T-helper 22 cell (primary cell): Measurements from ENCODE around the gene BPTF.
"Not testable (repeated sequence)": the region's sequence is repeated elsewhere in the genome, so short reads cannot be mapped to it uniquely, and the experiment has no call there.

Experiments
- DNase-seq: peaks from one replicate; pipeline ENCODE4 v3.0.0-alpha.2; 2020; ENCODE audit warnings: low read depth

BPTF gene

DNA sequence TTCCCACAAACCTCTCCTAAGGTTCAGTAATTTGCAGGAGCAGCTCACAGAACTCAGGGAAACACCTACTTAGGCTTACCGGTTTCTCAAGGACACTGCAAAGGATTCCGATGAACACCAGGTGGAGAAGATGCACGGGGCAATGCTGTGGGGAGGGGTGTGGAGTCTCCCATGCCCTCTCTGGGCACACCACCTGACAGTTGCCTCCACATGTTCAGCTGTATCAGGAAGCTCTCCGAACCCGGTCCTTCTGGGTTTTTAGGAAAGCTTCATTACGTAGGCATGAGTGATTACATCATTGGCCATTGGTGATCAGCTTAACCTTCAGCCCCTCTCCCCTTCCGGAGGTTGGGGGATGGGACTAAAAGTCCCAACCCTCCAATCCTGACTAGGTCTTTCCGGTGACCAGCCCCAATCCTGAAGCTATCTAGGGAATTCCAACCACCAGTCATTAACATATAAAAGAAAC lies 149.3 kb downstream of the BPTF start:
- no peak for DNase-seq

DNA sequence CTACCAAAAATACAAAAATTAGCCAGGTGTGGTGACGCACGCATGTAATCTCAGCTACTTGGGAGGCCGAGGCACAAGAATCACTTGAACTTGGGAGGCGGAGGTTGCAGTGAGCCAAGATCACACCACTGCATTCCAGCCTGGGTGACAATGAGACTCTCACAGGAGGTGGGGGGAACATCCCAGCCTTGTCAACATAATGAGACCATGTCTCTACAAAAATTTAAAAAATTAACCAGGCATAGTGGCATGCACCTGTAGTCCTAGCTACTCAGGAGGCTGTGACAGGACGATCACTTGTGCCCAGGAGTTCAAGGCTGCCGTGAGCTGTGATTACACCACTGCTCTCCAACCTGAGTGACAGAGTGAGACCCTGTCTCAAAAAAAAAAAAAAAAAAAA lies 151.0 kb downstream of the BPTF start:
- not testable (repeated sequence) for DNase-seq

DNA sequence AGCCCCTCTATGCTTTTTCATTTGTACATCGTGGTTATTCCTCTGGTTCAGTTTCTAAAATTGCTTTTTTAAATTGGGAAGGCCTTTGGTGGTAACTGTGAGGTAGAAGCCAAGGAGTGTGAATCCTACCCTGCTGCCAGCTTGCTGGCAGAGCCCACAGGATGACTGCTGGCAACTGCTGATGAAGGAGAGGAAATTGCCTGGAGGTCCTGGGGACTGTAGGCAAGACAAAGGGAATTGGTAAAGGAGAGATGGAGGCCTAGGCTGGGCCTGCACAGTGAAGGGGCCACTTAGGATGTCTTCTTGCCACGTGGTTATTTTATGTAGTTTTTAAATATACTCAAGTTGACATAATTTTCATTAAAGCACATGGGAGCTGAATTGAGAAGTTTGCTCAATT lies 155.2 kb downstream of the BPTF start:
- DNase-seq, result no peak

- not testable (repeated sequence) for DNase-seq
Measured at GRCh38 chr17:67980883-67981282, 155.6 kb downstream of the BPTF start.

DNA sequence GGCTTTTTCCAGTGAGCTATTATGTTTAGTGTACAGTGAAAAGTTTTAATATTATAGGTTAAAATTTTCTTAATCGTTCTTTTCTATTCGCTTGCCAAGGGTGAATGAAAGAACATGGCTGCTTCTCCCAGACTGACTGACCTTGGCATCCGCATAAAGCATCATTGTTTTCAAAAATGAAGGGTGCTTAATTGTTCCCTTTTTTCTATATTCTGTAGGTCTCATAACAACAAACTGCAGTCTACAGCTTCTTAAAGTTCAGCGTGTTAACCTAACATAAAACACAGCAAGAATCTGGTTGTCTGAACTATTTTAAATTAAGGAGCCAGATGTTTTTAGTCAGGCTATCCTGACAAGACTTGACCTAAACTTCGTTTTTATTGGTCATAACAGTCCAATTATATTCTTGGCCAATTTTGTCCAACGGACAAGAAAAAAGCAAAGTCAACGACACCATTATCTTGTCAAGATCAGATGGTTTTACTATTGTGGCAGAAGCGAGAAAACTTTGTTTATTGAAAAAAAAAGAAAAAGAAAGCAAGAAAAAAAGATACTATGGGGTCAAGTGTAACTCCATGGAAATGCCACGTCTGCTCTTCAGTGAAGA lies 156.8 kb downstream of the BPTF start:
- DNase-seq, result no peak

DNA sequence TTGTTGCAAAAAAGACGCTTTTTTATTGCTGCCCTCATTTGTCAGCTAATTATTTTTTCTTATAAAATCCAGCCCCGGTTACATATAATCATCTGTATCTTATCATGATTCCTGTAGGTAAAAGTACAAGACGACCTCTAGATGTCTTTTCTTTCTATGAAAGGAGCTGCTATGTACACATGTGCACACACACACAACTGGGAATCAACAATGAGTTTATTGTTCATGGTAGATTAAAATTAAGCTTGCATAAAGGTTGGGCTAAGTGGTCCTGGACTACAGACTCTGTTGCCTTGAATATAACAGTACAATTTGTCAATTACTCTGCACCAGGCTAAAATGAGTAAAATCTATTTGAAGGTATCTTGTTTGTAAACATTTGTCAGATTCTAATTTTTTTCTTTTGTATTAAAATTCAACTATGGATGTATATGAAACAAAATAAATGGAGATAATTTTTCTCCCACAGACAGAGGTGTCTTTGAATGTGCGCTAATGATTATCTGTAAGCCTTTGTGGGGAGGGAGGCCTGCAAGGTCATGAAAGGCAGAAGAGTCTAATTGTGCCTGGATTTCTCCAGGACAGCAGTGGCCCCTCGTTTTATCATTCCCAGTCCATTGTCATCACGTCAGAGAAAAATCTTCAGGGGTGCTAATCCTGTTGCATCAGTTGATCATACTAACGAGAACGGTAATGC lies 157.5 kb downstream of the BPTF start:
- DNase-seq, result no peak

DNA sequence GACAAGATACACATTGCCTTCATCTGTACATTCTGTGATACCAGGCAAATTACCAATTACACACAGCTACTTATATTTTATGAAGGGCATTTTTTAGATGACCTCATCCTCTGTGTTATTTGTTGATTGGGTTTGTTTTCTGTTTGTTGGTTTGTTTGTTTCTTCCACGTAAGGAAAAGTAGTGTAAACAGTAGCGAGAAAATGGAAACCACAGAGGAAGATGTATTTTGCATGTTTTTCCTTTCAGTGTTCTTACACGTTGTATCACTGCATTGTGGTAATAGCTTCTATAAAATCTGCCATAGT lies 158.0 kb downstream of the BPTF start:
- DNase-seq, result no peak

DNA sequence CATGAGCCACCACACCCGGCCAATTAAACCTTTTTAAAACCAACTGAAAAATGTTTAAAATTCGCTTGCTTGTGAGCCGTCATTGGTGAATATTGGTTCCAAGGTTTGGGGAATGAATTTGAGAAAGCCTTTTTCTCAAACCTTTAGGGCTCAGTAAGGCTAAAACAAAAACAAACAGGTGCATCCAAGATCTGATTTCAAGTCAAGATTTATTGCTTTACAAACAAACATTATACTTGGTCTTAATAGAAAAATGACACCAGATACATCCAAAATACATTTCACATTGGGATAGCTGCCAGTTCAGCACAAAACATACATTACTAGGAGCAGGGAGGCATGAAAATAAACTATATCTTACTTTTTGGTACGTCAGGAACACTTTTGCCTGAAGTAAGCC lies 165.6 kb downstream of the BPTF start:
- DNase-seq, result no peak

- no peak for DNase-seq
Measured at GRCh38 chr17:67992548-67993152, 167.3 kb downstream of the BPTF start.

GRCh38 chr17:67993153-67993997 lies 168.1 kb downstream of the BPTF start:
- DNase-seq, result peak; percentile 36

DNA sequence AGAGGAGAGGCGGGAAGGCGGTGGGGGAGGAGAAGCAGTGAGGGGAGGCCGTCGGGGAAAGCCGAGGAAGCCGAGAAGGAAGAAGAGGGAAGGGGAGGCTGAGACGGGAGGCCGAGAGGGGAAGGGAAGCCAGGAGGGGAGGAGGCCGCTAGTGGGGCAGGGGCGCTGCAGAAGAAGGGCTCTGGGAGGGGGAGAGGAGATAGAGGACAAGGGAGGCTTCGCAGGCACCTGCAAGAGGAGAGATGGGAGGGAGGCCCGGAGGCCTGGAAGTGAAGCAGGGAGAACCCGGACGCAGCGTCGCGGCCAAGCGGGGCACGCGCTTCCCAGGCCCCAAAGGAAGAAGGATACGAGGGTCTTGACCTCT lies 168.7 kb downstream of the BPTF start:
- no peak for DNase-seq

- DNase-seq, result no peak
Measured at GRCh38 chr17:67994817-67995569, 169.7 kb downstream of the BPTF start.

GRCh38 chr17:67995570-67996263 lies 170.4 kb downstream of the BPTF start:
- no peak for DNase-seq

DNA sequence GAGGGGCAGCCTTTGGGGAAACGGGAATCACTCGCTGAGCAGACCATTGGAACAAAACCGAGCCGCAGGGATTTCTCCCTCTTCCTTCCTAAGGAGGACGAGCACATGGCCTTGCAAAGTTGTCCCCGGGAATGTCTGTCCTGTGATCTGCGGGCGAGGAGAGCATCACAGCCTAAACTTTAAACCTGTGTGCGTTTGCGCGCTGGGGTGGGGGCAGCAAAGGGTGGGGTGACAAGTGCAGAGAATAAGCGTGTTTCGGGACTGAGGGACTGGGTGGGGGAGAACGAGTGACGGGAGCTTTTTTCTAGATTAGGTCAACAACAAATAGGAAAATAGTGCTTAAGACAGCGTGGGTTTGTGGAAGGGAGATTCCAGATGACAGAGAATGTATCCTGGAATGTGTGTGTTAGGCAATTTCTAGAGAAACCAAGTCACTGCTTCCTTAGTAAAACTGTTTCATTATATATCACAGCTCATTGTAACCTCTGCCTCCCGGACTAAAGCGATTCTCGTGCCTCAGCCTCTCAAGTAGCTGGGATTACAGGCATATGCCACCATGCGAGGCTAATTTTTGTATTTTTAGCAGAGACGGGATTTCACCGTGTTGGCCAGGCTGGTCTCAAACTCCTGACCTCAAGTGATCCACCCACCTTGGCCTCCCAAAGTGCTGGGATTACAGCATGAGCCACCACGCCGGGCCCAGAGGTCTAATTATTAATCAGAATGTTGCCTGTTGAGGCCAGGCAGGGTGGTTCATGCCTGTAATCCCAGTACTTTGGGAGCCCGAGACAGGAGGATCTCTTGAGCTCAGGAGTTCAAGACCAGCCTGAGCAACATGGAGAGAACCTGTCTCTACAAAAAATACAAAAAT lies 171.2 kb downstream of the BPTF start, which contains the start of gene C17orf58:
Gene C17orf58 (minus strand): TSS at position 169 of the 871 bp plus-strand sequence. CDS start 271 bp downstream, outside the sequence.
- not testable (repeated sequence) for DNase-seq

DNA sequence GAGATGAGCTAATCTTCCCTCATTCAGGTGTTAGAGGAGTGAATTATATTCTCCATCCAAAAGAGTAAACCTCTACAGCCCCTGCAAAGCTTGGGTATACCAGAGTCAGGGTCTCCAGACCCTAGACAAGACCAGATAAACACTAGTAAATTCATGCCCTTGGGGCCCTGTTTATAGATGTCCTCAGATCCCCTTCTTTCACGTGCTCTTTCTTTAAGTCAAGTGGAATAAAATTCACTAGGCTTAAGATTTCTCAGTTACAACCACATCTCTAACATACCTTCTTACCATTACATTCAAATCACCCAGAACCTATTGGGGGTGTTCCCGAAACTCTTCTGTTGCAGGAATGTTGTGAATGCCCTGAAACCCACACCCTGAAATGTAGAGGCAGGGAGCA lies 173.2 kb downstream of the BPTF start:
- DNase-seq, result no peak

- no peak for DNase-seq
Measured at GRCh38 chr17:67999291-67999911, 174.1 kb downstream of the BPTF start.

DNA sequence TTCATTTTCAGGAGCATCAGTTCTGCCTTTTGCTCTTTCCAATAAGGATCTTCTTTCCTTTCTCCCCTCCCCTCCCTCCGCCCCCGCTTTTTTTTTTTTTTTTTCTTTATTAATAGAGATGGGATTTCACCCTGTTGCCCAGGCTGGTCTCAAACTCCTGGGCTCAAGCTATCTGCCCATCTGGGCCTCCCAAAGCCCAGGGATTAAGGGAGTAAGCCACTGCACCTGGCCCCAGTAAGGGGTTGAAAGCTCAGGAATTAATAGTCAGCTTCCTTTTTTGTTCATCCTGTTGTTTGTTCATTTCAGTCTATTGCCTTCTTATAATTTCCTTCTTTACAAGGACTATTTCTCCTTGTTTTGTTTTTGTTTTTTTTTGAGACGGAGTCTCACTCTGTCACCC lies 178.9 kb downstream of the BPTF start:
- no peak for DNase-seq

GRCh38 chr17:68006797-68007196 lies 181.5 kb downstream of the BPTF start:
- DNase-seq, result no peak

DNA sequence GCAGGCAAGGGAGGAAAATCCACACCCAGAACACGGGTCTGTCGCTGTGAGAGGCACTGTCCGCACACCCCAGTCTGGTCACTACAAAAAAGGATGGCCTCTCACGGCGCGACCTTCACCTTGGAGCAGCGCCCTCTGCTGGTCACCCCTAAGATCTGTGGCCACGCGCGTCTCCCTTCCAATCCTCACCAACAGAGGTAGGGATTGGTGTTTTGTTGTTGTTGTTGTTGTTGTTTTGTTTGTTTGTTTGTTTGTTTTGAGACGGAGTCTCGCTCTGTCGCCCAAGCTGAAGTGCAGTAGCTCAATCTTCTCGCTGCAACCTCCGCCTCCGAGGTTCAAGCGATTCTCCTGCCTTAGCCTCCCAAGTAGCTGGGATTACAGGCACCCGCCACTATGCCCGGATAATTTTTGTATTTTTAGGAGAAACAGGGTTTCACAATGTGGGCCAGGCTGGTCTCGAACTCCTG lies 185.9 kb downstream of the BPTF start:
- DNase-seq, result peak; percentile 17

DNA sequence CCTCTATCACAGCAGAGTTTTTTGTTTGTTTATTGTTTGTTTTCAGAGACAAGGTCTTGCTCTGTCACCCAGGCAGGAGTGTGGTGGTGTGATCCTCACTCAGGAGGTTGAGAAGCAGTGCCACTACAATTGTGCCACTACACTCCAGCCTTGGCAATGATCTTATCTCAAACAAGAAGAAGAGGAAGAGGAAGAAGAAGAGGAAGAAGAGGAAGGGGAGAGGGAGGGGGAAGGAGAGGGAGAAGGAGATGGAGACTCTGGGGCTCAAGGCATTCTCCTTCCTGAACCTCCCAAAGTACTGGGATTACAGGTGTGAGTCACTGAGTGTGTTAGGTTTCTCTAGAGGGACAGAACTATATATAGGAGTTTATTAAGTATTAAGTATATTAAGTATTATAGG lies 188.1 kb downstream of the BPTF start:
- DNase-seq, result no peak
